HCT116 (cell line): ENCODE results near the gene IGF2R.

Experiments
- EGR1 ChIP-seq: IDR thresholded peaks from 2 replicates; pipeline ENCODE4 v1.6.1; 2012; ENCODE audit warnings: low read depth
- ELF1 ChIP-seq: IDR thresholded peaks from 2 replicates; pipeline ENCODE4 v1.6.1; 2012; ENCODE audit warnings: low read depth, borderline replicate concordance
- JUND ChIP-seq: IDR thresholded peaks from 2 replicates; pipeline ENCODE4 v1.6.1; 2012
- POLR2A ChIP-seq: IDR thresholded peaks from 2 replicates; pipeline ENCODE4 v1.7.0; 2011; ENCODE audit warnings: borderline replicate concordance; ENCODE audit not compliant: insufficient read depth, insufficient read length; ENCODE audit errors: extremely low read depth
- POLR2AphosphoS5 ChIP-seq: IDR thresholded peaks from 2 replicates; pipeline ENCODE4 v1.6.1; 2011; ENCODE audit warnings: mild to moderate bottlenecking, low read depth, low read length, moderate library complexity
- YY1 ChIP-seq: IDR thresholded peaks from 2 replicates; pipeline ENCODE4 v1.6.1; 2011; ENCODE audit warnings: low read length, low read depth, moderate library complexity, mild to moderate bottlenecking; ENCODE audit not compliant: insufficient replicate concordance; ENCODE audit errors: extremely low read depth
- TF ChIP-seq, protein P1 (sequence below), 3 experiments: fragments of 200-600 bp in 1 of 3; sonication (generic) in 1 of 3; IDR thresholded peaks in 2 of 3; conservative IDR thresholded peaks in 1 of 3; 2 replicates each; pipeline ENCODE4 v1.5.1; 2012 to 2017; ENCODE audit warnings: low read depth in 2 of 3, low read length in 2 of 3, antibody characterized with exemption in 1 of 3, borderline replicate concordance in 1 of 3, control low read depth in 1 of 3, mild to moderate bottlenecking in 1 of 3, mixed read lengths in 1 of 3, mixed run types in 1 of 3, moderate library complexity in 1 of 3; ENCODE audit not compliant: insufficient read depth in 1 of 3

DNA sequence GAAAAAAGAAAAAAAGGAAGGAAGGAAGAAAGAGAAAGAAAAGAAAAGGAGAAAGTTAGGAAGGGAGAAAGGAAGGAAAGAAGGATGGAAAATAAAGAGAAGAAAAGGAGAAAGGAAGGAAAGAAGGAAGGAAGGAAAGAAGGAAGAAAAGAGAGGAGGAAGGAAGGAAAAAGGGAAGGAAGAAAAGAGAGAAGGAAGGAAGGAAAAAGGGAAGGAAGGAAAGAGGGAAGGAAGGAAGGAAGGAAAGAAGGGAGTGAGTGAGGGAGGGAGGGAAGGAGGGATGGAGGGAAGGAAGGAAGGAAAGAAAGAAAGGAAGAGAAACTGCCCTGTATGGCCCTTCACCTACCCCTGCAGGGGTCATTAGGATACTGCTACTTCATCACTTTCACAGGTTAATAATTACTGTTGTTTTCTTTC is 12.9 kb upstream of the IGF2R start:
- TF ChIP-seq, protein P1, sequence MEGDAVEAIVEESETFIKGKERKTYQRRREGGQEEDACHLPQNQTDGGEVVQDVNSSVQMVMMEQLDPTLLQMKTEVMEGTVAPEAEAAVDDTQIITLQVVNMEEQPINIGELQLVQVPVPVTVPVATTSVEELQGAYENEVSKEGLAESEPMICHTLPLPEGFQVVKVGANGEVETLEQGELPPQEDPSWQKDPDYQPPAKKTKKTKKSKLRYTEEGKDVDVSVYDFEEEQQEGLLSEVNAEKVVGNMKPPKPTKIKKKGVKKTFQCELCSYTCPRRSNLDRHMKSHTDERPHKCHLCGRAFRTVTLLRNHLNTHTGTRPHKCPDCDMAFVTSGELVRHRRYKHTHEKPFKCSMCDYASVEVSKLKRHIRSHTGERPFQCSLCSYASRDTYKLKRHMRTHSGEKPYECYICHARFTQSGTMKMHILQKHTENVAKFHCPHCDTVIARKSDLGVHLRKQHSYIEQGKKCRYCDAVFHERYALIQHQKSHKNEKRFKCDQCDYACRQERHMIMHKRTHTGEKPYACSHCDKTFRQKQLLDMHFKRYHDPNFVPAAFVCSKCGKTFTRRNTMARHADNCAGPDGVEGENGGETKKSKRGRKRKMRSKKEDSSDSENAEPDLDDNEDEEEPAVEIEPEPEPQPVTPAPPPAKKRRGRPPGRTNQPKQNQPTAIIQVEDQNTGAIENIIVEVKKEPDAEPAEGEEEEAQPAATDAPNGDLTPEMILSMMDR (IDR thresholded peaks at IDR 0.05 in 2 of 3, conservative IDR thresholded peaks at IDR 0.05 in 1 of 3; ENCODE audit: borderline replicate concordance in 1 of 3, insufficient read depth in 1 of 3, low read depth in 2 of 3, low read length in 2 of 3): no peak
- TF ChIP-seq POLR2AphosphoS5: no peak
- TF ChIP-seq POLR2A: no peak
- TF ChIP-seq EGR1: no peak
- no peak for TF ChIP-seq ELF1
- TF ChIP-seq YY1: no peak
- TF ChIP-seq JUND: no peak
